ENCODE results near the gene OR8B2.

Gene OR8B2

GRCh38 chr11:124384399-124384798, at the start of gene OR8B2:
Gene OR8B2 (minus strand): TSS chr11:124384499. CDS start chr11:124383343, 1,156 bp downstream.
- TF ChIP-seq CTCF (IDR thresholded peaks at IDR 0.05; ENCODE audit: low read depth, low read length, missing control alignments): no peak
- no peak for DNase-seq (ENCODE audit: extremely low read depth, low read depth)
- no peak within 1 kb of the TSS for H3K4me3 ChIP-seq (replicated peaks; ENCODE audit: low read depth, low read length)

GRCh38 chr11:124429599-124429998, 45.3 kb upstream of the OR8B2 start:
- no peak for TF ChIP-seq CTCF (IDR thresholded peaks at IDR 0.05; ENCODE audit: low read depth, low read length, missing control alignments)
- H3K4me3 ChIP-seq (replicated peaks; ENCODE audit: low read depth, low read length): no peak overlapping the region

GRCh38 chr11:124424384-124424921, 40.2 kb upstream of the OR8B2 start, which contains the start of gene OR8B4:
Gene OR8B4 (minus strand): TSS chr11:124424871. CDS start chr11:124424871, 0 bp downstream.
- DNase-seq (ENCODE audit: extremely low read depth, low read depth): no peak
- TF ChIP-seq CTCF (IDR thresholded peaks at IDR 0.05; ENCODE audit: low read depth, low read length, missing control alignments): no peak

More at GRCh38 chr11:124429599-124429998, 45.3 kb upstream of the OR8B2 start:
- DNase-seq (ENCODE audit: extremely low read depth, low read depth): no peak

GRCh38 chr11:124421043-124421442, 36.7 kb upstream of the OR8B2 start:
- TF ChIP-seq CTCF (IDR thresholded peaks at IDR 0.05; ENCODE audit: low read depth, low read length, missing control alignments): no peak

More at GRCh38 chr11:124424384-124424921, 40.2 kb upstream of the OR8B2 start, which contains the start of gene OR8B4:
- H3K4me3 ChIP-seq (replicated peaks; ENCODE audit: low read depth, low read length): no peak within 1 kb of the TSS

GRCh38 chr11:124415356-124415923, 31.1 kb upstream of the OR8B2 start:
- TF ChIP-seq CTCF (IDR thresholded peaks at IDR 0.05; ENCODE audit: low read depth, low read length, missing control alignments): peak; percentile 39
- DNase-seq (ENCODE audit: extremely low read depth, low read depth): peak; percentile 2
- no peak overlapping the region for H3K4me3 ChIP-seq (replicated peaks; ENCODE audit: low read depth, low read length)

More at GRCh38 chr11:124421043-124421442, 36.7 kb upstream of the OR8B2 start:
- no peak overlapping the region for H3K4me3 ChIP-seq (replicated peaks; ENCODE audit: low read depth, low read length)
- DNase-seq (ENCODE audit: extremely low read depth, low read depth): no peak

GRCh38 chr11:124409906-124410305, 25.6 kb upstream of the OR8B2 start:
- TF ChIP-seq CTCF (IDR thresholded peaks at IDR 0.05; ENCODE audit: low read depth, low read length, missing control alignments): no peak

More at GRCh38 chr11:124409906-124410305, 25.6 kb upstream of the OR8B2 start:
- no peak for DNase-seq (ENCODE audit: extremely low read depth, low read depth)
- no peak overlapping the region for H3K4me3 ChIP-seq (replicated peaks; ENCODE audit: low read depth, low read length)

All from HFF-Myc (cell line).